Measurements from ENCODE around the gene IL12RB2.
"Not testable (repeated sequence)": the region's sequence is repeated elsewhere in the genome, so short reads cannot be mapped to it uniquely, and the experiment has no call there.

Gene IL12RB2

DNA sequence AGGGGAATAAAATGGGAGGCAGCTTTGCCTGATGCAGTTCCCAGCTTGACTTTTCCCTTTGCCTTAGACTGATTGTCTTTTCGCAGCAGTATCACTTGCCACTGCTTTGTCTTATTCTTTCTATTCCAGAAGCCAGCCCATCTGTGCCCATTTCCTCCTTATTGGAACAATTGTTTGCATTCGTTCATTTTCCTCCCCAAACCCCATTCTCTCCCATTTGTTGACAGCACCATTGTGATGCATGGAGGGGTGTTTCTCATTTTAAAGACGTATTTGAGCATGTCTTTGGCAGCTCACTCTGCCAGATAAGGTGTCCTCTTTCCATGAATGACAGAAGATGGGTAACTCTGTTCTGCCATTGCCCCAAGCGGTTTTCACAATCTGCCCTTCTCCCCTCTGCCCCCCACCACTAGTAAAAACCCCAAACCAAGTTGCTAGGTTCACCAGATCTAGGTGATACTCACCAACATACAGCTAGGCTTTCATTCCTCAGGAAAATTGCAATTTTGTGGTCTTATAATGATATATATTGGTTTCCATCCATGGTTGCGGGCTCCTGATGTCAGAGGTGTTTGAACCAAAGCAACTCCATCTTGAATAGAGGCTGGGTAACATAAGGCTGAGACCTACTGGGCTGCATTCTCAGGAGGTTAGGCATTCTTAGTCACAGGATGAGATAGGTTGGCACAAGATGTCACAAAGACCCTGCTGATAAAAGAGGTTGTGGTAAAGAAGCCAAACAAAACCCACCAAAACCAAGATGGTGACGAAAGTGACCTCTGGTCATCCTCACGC lies 91.7 kb downstream of the IL12RB2 start:
- no peak for DNase-seq
- Histone ChIP-seq H3K4me3 (ENCODE audit: low read depth, low read length) (no peak overlapping the region), H3K36me3 (no peaks in the 10 kb centered on the region), H3K9me3 (no peaks in the 10 kb centered on the region), H3K27me3 (no peaks in the 10 kb centered on the region), H3K4me1 (no peaks in the 10 kb centered on the region)
- TF ChIP-seq, protein P1, sequence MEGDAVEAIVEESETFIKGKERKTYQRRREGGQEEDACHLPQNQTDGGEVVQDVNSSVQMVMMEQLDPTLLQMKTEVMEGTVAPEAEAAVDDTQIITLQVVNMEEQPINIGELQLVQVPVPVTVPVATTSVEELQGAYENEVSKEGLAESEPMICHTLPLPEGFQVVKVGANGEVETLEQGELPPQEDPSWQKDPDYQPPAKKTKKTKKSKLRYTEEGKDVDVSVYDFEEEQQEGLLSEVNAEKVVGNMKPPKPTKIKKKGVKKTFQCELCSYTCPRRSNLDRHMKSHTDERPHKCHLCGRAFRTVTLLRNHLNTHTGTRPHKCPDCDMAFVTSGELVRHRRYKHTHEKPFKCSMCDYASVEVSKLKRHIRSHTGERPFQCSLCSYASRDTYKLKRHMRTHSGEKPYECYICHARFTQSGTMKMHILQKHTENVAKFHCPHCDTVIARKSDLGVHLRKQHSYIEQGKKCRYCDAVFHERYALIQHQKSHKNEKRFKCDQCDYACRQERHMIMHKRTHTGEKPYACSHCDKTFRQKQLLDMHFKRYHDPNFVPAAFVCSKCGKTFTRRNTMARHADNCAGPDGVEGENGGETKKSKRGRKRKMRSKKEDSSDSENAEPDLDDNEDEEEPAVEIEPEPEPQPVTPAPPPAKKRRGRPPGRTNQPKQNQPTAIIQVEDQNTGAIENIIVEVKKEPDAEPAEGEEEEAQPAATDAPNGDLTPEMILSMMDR (IDR thresholded peaks at IDR 0.05; ENCODE audit: low read depth, low read length): no peak

- not testable (repeated sequence) for H3K4me1 ChIP-seq; H3K9me3 ChIP-seq; H3K36me3 ChIP-seq; H3K27me3 ChIP-seq; H3K4me3 ChIP-seq (ENCODE audit: low read depth, low read length); DNase-seq
Measured at GRCh38 chr1:67400029-67400786, 92.5 kb downstream of the IL12RB2 start.

DNA sequence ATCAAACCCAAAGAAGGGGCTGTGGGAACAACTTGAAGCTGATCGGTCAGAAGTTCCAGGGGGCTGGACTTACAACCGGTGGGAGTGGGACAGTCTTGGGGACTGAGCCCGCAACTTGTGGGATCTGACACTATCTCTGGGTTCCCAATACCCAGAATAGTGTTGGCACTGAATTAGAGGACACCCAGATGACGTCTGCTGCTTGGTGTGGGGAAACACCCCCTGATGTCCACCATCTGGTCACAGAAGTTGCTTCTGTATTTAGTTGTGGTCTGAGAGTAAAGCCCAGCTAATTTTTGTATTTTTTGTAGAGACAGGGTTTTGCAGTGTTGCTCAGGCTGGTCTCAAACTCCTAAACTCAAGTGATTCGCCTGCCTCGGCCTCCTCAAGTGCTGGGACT lies 93.8 kb downstream of the IL12RB2 start:
- DNase-seq: no peak
- TF ChIP-seq, protein P1 (IDR thresholded peaks at IDR 0.05; ENCODE audit: low read depth, low read length): no peak
- H3K36me3 ChIP-seq: no peaks in the 10 kb centered on the region
- no peaks in the 10 kb centered on the region for H3K27me3 ChIP-seq
- no peaks in the 10 kb centered on the region for H3K9me3 ChIP-seq
- H3K4me3 ChIP-seq (ENCODE audit: low read depth, low read length): no peak overlapping the region
- H3K4me1 ChIP-seq: no peaks in the 10 kb centered on the region

DNA sequence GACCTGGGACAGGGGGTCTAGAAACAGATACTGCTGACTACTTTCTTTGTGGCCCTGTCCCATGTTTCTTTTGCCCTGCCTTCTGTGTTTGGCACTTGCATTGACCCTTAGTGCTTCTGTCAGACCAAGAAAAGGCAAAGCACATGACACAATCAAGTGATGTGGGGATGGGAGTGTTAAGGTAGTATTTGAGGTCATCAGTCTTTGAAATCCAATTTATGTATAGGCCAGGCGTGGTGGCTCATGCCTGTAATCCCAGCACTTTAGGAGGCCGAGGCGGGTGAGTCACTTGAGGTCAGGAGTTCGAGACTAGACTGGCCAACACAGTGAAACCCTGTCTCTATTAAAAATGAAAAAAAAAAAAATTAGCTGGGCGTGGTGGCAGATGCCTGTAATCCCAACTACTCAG lies 96.5 kb downstream of the IL12RB2 start:
- TF ChIP-seq, protein P1 (IDR thresholded peaks at IDR 0.05; ENCODE audit: low read depth, low read length): no peak
- no peaks in the 10 kb centered on the region for H3K27me3 ChIP-seq
- no peaks in the 10 kb centered on the region for H3K36me3 ChIP-seq
- H3K9me3 ChIP-seq: no peaks in the 10 kb centered on the region
- H3K4me1 ChIP-seq: no peaks in the 10 kb centered on the region
- DNase-seq: no peak
- H3K4me3 ChIP-seq (ENCODE audit: low read depth, low read length): no peak overlapping the region

GRCh38 chr1:67405473-67406245 lies 98.0 kb downstream of the IL12RB2 start:
- DNase-seq: no peak
- Histone ChIP-seq H3K36me3 (peaks cover 7% of the 10 kb centered on the region), H3K27me3 (no peaks in the 10 kb centered on the region), H3K9me3 (no peaks in the 10 kb centered on the region), H3K4me3 (ENCODE audit: low read depth, low read length) (no peak overlapping the region), H3K4me1 (no peaks in the 10 kb centered on the region)
- TF ChIP-seq, protein P1 (IDR thresholded peaks at IDR 0.05; ENCODE audit: low read depth, low read length): no peak

DNA sequence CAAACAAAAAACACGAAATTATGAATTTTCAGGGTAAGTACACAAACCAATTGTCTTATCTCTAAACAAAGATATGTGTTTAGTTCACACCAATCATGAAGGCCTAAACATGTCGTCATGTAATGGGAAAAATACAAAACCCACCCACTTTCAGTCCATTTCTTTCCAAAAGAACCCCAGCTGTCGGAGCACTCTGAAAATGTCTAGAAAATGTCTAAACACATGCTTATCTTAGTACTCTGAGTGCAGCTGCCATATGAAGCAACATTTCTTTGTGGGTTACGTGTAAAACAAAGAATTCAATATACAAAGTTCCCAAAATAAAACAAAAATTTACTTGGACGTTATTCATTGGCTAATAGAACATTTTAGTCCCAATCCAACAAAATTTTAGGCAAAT lies 99.8 kb downstream of the IL12RB2 start:
- TF ChIP-seq, protein P1 (IDR thresholded peaks at IDR 0.05; ENCODE audit: low read depth, low read length): no peak
- Histone ChIP-seq H3K36me3 (peaks cover 17% of the 10 kb centered on the region), H3K4me1 (no peaks in the 10 kb centered on the region), H3K9me3 (no peaks in the 10 kb centered on the region), H3K4me3 (ENCODE audit: low read depth, low read length) (no peak overlapping the region), H3K27me3 (no peaks in the 10 kb centered on the region)
- no peak for DNase-seq

Measured in BE2C (cell line).